Prostate gland (tissue), 2 donors: ENCODE results near the gene TRIP11.

Source experiments
- POLR2A ChIP-seq: fragments of 450-650 bp; IDR thresholded peaks from one replicate; pipeline ENCODE4 v1.6.1; 2016; ENCODE audit warnings: antibody characterized with exemption, mild to moderate bottlenecking
- TF ChIP-seq, protein P1 (sequence below), 4 experiments: fragments of 200-600 bp in 2 of 4; fragments of 450-650 bp in 2 of 4; sonication (generic) in 2 of 4; IDR thresholded peaks; 1 replicate in 3 of 4; 2 replicates in 1 of 4; pipeline ENCODE4 v1.5.1; 2016 to 2019; ENCODE audit warnings: antibody characterized with exemption in 4 of 4, mild to moderate bottlenecking in 2 of 4, moderate library complexity in 2 of 4

DNA sequence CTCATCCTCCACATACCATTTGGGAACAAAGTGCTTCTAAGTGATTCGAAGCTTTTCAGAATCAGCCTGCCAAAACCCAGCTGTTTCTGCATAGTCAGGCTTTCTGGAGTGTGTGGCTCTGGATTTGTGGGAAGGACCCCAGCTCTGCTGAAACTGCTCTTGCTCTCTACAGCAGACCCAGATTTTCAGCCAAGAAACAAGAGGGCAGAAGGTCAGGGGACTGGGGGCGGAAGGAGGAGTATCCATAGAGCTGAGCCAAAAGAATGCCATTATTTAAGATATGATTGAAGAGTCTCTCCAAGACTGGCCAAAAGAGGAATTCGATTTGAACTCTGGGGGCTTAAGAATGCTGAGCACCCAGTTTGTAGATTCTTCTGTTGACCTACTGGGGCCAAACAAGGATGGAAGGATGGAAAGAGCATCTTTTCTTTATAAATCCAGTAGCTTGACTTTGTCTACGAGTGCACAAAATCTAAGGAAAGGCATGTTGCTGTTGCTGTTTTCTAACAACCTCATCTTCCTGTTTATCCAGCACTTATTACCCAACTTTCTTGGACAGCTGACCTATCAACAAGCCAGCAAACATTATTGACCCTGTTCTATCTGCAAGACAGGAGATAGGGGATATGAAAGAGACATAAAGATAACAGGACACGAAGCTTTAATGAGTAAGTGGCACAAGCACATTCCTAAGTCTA lies 121.5 kb downstream of the TRIP11 start:
- TF ChIP-seq, protein P1, sequence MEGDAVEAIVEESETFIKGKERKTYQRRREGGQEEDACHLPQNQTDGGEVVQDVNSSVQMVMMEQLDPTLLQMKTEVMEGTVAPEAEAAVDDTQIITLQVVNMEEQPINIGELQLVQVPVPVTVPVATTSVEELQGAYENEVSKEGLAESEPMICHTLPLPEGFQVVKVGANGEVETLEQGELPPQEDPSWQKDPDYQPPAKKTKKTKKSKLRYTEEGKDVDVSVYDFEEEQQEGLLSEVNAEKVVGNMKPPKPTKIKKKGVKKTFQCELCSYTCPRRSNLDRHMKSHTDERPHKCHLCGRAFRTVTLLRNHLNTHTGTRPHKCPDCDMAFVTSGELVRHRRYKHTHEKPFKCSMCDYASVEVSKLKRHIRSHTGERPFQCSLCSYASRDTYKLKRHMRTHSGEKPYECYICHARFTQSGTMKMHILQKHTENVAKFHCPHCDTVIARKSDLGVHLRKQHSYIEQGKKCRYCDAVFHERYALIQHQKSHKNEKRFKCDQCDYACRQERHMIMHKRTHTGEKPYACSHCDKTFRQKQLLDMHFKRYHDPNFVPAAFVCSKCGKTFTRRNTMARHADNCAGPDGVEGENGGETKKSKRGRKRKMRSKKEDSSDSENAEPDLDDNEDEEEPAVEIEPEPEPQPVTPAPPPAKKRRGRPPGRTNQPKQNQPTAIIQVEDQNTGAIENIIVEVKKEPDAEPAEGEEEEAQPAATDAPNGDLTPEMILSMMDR (IDR thresholded peaks at IDR 0.05), result no peak
- no peak for TF ChIP-seq POLR2A
